Measurements from ENCODE around the gene IQGAP3. TPM values are rescaled to one million over a fixed set of nuclear protein-coding genes. Genes with fewer than 3 reads are reported as not detected.

The IQGAP3 gene
- total and polyA plus RNA-seq, 2 experiments from 2014 or later: 5.2 to 5.7 TPM

DNA sequence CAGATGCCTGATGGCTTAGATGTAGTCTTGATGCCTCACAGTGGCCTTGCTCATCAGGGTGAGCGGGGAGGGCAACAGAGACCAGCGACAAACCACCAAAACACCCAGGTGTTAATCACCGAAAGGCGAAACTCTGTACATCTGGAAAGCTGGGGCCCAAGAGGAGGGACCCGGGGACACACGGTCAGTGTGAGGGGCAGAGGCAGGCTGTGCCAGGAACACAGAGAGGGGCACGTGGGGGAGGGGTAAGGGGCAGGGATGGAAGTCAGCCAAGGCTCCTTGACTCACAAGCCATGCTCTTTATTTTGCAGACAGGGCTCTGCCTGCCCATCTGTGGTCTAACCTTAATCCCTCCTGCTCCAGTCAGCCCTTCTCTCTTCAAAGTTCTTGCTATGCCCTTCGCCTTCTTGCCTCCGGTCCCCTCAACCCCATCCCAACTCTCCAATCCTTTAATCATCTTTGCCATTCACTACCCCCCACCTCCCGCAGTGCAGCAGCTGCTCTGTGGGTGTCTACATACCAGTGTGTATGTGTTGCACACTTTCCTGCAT, 76.1 kb downstream of the IQGAP3 start:
- no peak for DNase-seq (ENCODE audit: low spot score)
- Histone ChIP-seq H3K9me3 (ENCODE audit: low read depth) (no peaks in the 10 kb centered on the region), H3K79me2 (peaks cover 92% of the 10 kb centered on the region), H3K4me1 (ENCODE audit: insufficient read depth) (peaks cover 40% of the 10 kb centered on the region), H4K20me1 (ENCODE audit: insufficient read depth, poor library complexity, severe bottlenecking) (peaks cover 88% of the 10 kb centered on the region), H3K4me3 (no peak overlapping the region), H3K9me2 (replicated peaks; ENCODE audit: insufficient read depth) (no peaks in the 10 kb centered on the region), H3K4me2 (peak overlapping the region; percentile 95), H3K27me3 (no peaks in the 10 kb centered on the region), H3K36me3 (replicated peaks; ENCODE audit: insufficient read depth, low read depth) (no peaks in the 10 kb centered on the region), H2AFZ (no peak overlapping the region), H3K27ac (no peak overlapping the region)
- 81% methylated on average over 10 of the region's 10 CpGs for WGBS (ENCODE audit: low lambda C conversion rate, missing lambda C conversion rate)
- TF ChIP-seq EZH2 (IDR thresholded peaks at IDR 0.05; ENCODE audit: borderline replicate concordance): no peak
- TF ChIP-seq, protein P1, sequence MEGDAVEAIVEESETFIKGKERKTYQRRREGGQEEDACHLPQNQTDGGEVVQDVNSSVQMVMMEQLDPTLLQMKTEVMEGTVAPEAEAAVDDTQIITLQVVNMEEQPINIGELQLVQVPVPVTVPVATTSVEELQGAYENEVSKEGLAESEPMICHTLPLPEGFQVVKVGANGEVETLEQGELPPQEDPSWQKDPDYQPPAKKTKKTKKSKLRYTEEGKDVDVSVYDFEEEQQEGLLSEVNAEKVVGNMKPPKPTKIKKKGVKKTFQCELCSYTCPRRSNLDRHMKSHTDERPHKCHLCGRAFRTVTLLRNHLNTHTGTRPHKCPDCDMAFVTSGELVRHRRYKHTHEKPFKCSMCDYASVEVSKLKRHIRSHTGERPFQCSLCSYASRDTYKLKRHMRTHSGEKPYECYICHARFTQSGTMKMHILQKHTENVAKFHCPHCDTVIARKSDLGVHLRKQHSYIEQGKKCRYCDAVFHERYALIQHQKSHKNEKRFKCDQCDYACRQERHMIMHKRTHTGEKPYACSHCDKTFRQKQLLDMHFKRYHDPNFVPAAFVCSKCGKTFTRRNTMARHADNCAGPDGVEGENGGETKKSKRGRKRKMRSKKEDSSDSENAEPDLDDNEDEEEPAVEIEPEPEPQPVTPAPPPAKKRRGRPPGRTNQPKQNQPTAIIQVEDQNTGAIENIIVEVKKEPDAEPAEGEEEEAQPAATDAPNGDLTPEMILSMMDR (IDR thresholded peaks at IDR 0.05; ENCODE audit: poor library complexity): no peak
- no peak for TF ChIP-seq EZH2phosphoT487 (IDR thresholded peaks at IDR 0.05; ENCODE audit: low read depth, severe bottlenecking, unreplicated experiment)

- Histone ChIP-seq H3K79me2 (peaks cover 99% of the 10 kb centered on the region), H2AFZ (no peak overlapping the region), H3K4me3 (no peak overlapping the region), H3K36me3 (replicated peaks; ENCODE audit: insufficient read depth, low read depth) (no peaks in the 10 kb centered on the region), H3K27ac (no peak overlapping the region), H3K9me3 (ENCODE audit: low read depth) (no peaks in the 10 kb centered on the region), H4K20me1 (ENCODE audit: insufficient read depth, poor library complexity, severe bottlenecking) (peaks cover 95% of the 10 kb centered on the region), H3K4me2 (peak overlapping the region; percentile 95), H3K9me2 (replicated peaks; ENCODE audit: insufficient read depth) (no peaks in the 10 kb centered on the region), H3K27me3 (no peaks in the 10 kb centered on the region), H3K4me1 (ENCODE audit: insufficient read depth) (peaks cover 47% of the 10 kb centered on the region)
- WGBS (ENCODE audit: low lambda C conversion rate, missing lambda C conversion rate): 86% methylated on average over 9 of the region's 9 CpGs
- no peak for DNase-seq (ENCODE audit: low spot score)
- TF ChIP-seq EZH2phosphoT487 (IDR thresholded peaks at IDR 0.05; ENCODE audit: low read depth, severe bottlenecking, unreplicated experiment) (no peak), EZH2 (IDR thresholded peaks at IDR 0.05; ENCODE audit: borderline replicate concordance) (no peak)
- TF ChIP-seq, protein P1 (IDR thresholded peaks at IDR 0.05; ENCODE audit: poor library complexity): no peak
Observed at GRCh38 chr1:156495401-156496140, 76.8 kb downstream of the IQGAP3 start.

DNA sequence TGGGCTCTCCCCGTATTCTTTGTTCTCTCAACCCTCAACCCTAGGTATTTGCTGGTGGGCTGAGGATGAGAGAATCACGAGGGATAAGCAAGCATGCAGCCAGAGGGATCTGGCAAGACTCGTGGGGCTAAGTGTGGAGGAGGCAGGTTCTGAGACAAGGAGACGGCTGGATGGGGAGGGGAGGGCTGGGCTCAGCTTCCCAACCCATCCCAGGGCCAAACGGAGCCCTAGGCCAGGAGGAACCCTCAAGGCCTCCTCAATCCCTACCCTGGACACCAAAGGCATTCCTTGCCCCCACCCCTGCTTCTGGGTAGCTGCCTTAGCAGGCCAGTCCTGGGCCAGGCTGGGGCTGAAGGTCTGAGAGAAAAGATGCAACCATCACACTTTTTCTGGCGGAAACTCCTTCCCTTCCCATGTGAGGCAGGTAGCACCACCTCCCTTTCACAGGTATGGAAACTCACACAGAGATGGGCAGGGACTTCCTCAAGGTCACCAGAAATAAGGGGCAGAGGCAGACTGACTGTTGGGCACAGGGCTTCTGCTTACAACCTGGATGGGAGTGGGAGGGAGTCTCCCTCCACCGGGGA, 78.0 kb downstream of the IQGAP3 start:
- Histone ChIP-seq H3K36me3 (replicated peaks; ENCODE audit: insufficient read depth, low read depth) (no peaks in the 10 kb centered on the region), H3K27ac (no peak overlapping the region)
- 71% methylated on average over 7 of the region's 7 CpGs for WGBS (ENCODE audit: low lambda C conversion rate, missing lambda C conversion rate)

More for the DNA sequence above, 78.0 kb downstream of the IQGAP3 start:
- Histone ChIP-seq H2AFZ (no peak overlapping the region), H3K4me3 (no peak overlapping the region), H3K4me2 (no peak overlapping the region), H3K9me2 (replicated peaks; ENCODE audit: insufficient read depth) (no peaks in the 10 kb centered on the region), H3K79me2 (peaks cover 100% of the 10 kb centered on the region), H3K4me1 (ENCODE audit: insufficient read depth) (peaks cover 58% of the 10 kb centered on the region), H3K9me3 (ENCODE audit: low read depth) (no peaks in the 10 kb centered on the region), H4K20me1 (ENCODE audit: insufficient read depth, poor library complexity, severe bottlenecking) (peaks cover 100% of the 10 kb centered on the region), H3K27me3 (no peaks in the 10 kb centered on the region)
- TF ChIP-seq, protein P1 (IDR thresholded peaks at IDR 0.05; ENCODE audit: poor library complexity): no peak
- TF ChIP-seq EZH2 (IDR thresholded peaks at IDR 0.05; ENCODE audit: borderline replicate concordance) (no peak), EZH2phosphoT487 (IDR thresholded peaks at IDR 0.05; ENCODE audit: low read depth, severe bottlenecking, unreplicated experiment) (no peak)
- DNase-seq (ENCODE audit: low spot score): no peak
